Caco-2 (cell line): ENCODE results near the gene TEDC2. TPM values are rescaled to one million over a fixed set of nuclear protein-coding genes. Genes with fewer than 3 reads are reported as not detected.

ENCODE experiments used
- BruUV-seq: library from RNA; stranded (reverse); fragments of 400-500 nt; replicated peaks from 2 replicates; lab custom pipeline; 2021; lab: Mats Ljungman, UMichigan
- CTCF ChIA-PET: fragments of 300-600 bp; sonication (Branson Sonifier 250); formaldehyde crosslinking; loops from one replicate; lab custom pipeline; 2022; ENCODE audit warnings: antibody characterized with exemption; lab: Charles Lee
- POLR2A ChIA-PET: fragments of 300-600 bp; sonication (Branson Sonifier 250); formaldehyde crosslinking; loops from one replicate; lab custom pipeline; 2022; ENCODE audit warnings: antibody characterized with exemption; lab: Charles Lee
- DNase-seq, 2 experiments: peaks; one replicate each; pipeline versions ENCODE4 v3.0.0 to v3.0.0-alpha.2; 2020 to 2022
- H3K27me3 ChIP-seq: replicated peaks from 2 replicates; pipeline ENCODE4 v1.6.0; 2011; ENCODE audit warnings: low read length; ENCODE audit not compliant: control insufficient read depth, insufficient read depth
- H3K36me3 ChIP-seq: 2 replicates; pipeline ENCODE4 v1.5.1; 2011; ENCODE audit warnings: low read length; ENCODE audit not compliant: control insufficient read depth, insufficient read depth
- H3K4me1 ChIP-seq: fragments of 250-450 bp; sonication (Bioruptor Pico); 2 replicates; pipeline ENCODE4 v1.5.1; 2020; ENCODE audit warnings: mild to moderate bottlenecking
- H3K4me3 ChIP-seq: 2 replicates; pipeline ENCODE4 v1.5.1; 2011; ENCODE audit warnings: low read depth, mild to moderate bottlenecking, control low read depth, low read length
- H3K9me3 ChIP-seq: fragments of 250-450 bp; sonication (Bioruptor Pico); 2 replicates; pipeline ENCODE4 v1.5.1; 2020; ENCODE audit warnings: mild to moderate bottlenecking, moderate library complexity
- H3K27ac Mint-ChIP-seq: one replicate; pipeline ENCODE4 v1.8.0; 2022; ENCODE audit warnings: mixed read lengths; ENCODE audit not compliant: unreplicated experiment
- H3K27me3 Mint-ChIP-seq: one replicate; pipeline ENCODE4 v1.8.0; 2022; ENCODE audit warnings: mixed read lengths; ENCODE audit not compliant: insufficient read depth, unreplicated experiment
- H3K36me3 Mint-ChIP-seq: one replicate; pipeline ENCODE4 v1.8.0; 2022; ENCODE audit warnings: mild to moderate bottlenecking, mixed read lengths; ENCODE audit not compliant: insufficient read depth, unreplicated experiment
- H3K4me1 Mint-ChIP-seq: one replicate; pipeline ENCODE4 v1.8.0; 2022; ENCODE audit warnings: low read depth, mixed read lengths; ENCODE audit not compliant: unreplicated experiment
- H3K4me3 Mint-ChIP-seq: one replicate; pipeline ENCODE4 v1.8.0; 2022; ENCODE audit warnings: mild to moderate bottlenecking, moderate library complexity, mixed read lengths; ENCODE audit not compliant: unreplicated experiment
- H3K9me3 Mint-ChIP-seq: one replicate; pipeline ENCODE4 v1.8.0; 2022; ENCODE audit warnings: mixed read lengths; ENCODE audit not compliant: unreplicated experiment
- CTCF ChIP-seq, 2 experiments: fragments of 200-600 bp in 1 of 2; IDR thresholded peaks; 1 replicate in 1 of 2; 2 replicates in 1 of 2; pipeline versions ENCODE4 v1.5.1 to v1.8.0; 2011 to 2022; ENCODE audit warnings: antibody characterized with exemption in 1 of 2, control low read depth in 1 of 2, inconsistent platforms in 1 of 2, low read depth in 1 of 2, low read length in 1 of 2, mild to moderate bottlenecking in 1 of 2, moderate library complexity in 1 of 2; ENCODE audit not compliant: insufficient read depth in 1 of 2, severe bottlenecking in 1 of 2, unreplicated experiment in 1 of 2
- intact Hi-C: fragments of 100-400 bp; cut with micrococcal nuclease; formaldehyde crosslinking; loops from one replicate; pipeline ENCODE4 v1.10.0; 2022; ENCODE audit not compliant: unreplicated experiment
- total RNA-seq: library from RNA; stranded (reverse); gene quantifications from 2 replicates; pipeline ENCODE4 v1.2.3, GENCODE V29; 2022

The TEDC2 gene
- total RNA-seq, 1 experiment from 2014 or later: 29.0 TPM

GRCh38 chr16:2450975-2451381, 8.9 kb upstream of the TEDC2 start:
- H3K4me1 ChIP-seq: no peaks in the 10 kb centered on the region
- H3K36me3 Mint-ChIP-seq: peaks cover 88% of the 10 kb centered on the region
- no peak overlapping the region for H3K4me3 Mint-ChIP-seq
- intact Hi-C loops: no loop called here
- no peak for DNase-seq
- peaks cover 2% of the 10 kb centered on the region for H3K36me3 ChIP-seq
- H3K27me3 ChIP-seq: no peaks in the 10 kb centered on the region
- no peak for TF ChIP-seq CTCF (IDR thresholded peaks at IDR 0.05; ENCODE audit: insufficient read depth in 1 of 2, low read depth in 1 of 2, low read length in 1 of 2, severe bottlenecking in 1 of 2, unreplicated experiment in 1 of 2)
- no TSS peak for BruUV-seq
- no peaks in the 10 kb centered on the region for H3K4me1 Mint-ChIP-seq
- no peak overlapping the region for H3K4me3 ChIP-seq
- ChIA-PET POLR2A (interaction anchor here (1.1 kb wide), 1 partner anchor 9 kb away, joined by 3 read pairs; no protein-coding TSS in a partner anchor), CTCF (interaction anchor here (1.0 kb wide), 1 partner anchor 50 kb away, joined by 3 read pairs; no protein-coding TSS in a partner anchor)
- H3K9me3 ChIP-seq: no peaks in the 10 kb centered on the region
- no peaks in the 10 kb centered on the region for H3K9me3 Mint-ChIP-seq
- no peak overlapping the region for H3K27ac Mint-ChIP-seq
- H3K27me3 Mint-ChIP-seq: no peaks in the 10 kb centered on the region

- DNase-seq: no peak
- Histone ChIP-seq H3K4me3 (no peak overlapping the region), H3K36me3 (peaks cover 2% of the 10 kb centered on the region), H3K27me3 (no peaks in the 10 kb centered on the region), H3K4me1 (no peaks in the 10 kb centered on the region), H3K9me3 (no peaks in the 10 kb centered on the region)
- no peak overlapping the region for H3K4me3 Mint-ChIP-seq
- H3K9me3 Mint-ChIP-seq: no peaks in the 10 kb centered on the region
- peaks cover 88% of the 10 kb centered on the region for H3K36me3 Mint-ChIP-seq
- ChIA-PET POLR2A (no interaction called here), CTCF (interaction anchor here (0.5 to 1.0 kb wide), 2 partner anchors 18 to 50 kb away, joined by 3 read pairs; no protein-coding TSS in a partner anchor)
- H3K4me1 Mint-ChIP-seq: no peaks in the 10 kb centered on the region
- intact Hi-C loops: no loop called here
- BruUV-seq: no TSS peak
- H3K27ac Mint-ChIP-seq: no peak overlapping the region
- H3K27me3 Mint-ChIP-seq: no peaks in the 10 kb centered on the region
- TF ChIP-seq CTCF (IDR thresholded peaks at IDR 0.05; ENCODE audit: insufficient read depth in 1 of 2, low read depth in 1 of 2, low read length in 1 of 2, severe bottlenecking in 1 of 2, unreplicated experiment in 1 of 2): no peak
These were observed 8.0 kb upstream of the TEDC2 start for GRCh38 chr16:2451851-2452320.

GRCh38 chr16:2452650-2453049, 7.3 kb upstream of the TEDC2 start:
- peaks cover 89% of the 10 kb centered on the region for H3K36me3 Mint-ChIP-seq
- Histone ChIP-seq H3K4me3 (no peak overlapping the region), H3K4me1 (no peaks in the 10 kb centered on the region), H3K36me3 (peaks cover 2% of the 10 kb centered on the region), H3K27me3 (no peaks in the 10 kb centered on the region), H3K9me3 (no peaks in the 10 kb centered on the region)
- BruUV-seq: no TSS peak
- no peaks in the 10 kb centered on the region for H3K27me3 Mint-ChIP-seq
- H3K27ac Mint-ChIP-seq: no peak overlapping the region
- TF ChIP-seq CTCF (IDR thresholded peaks at IDR 0.05; ENCODE audit: insufficient read depth in 1 of 2, low read depth in 1 of 2, low read length in 1 of 2, severe bottlenecking in 1 of 2, unreplicated experiment in 1 of 2): no peak
- CTCF ChIA-PET: no interaction called here
- no peak for DNase-seq
- H3K9me3 Mint-ChIP-seq: no peaks in the 10 kb centered on the region
- POLR2A ChIA-PET: no interaction called here
- intact Hi-C loops: no loop called here
- H3K4me3 Mint-ChIP-seq: no peak overlapping the region
- no peaks in the 10 kb centered on the region for H3K4me1 Mint-ChIP-seq
